Natural killer cell (primary cell): ENCODE measurements around the gene RBFOX2. TPM values are rescaled to one million over a fixed set of nuclear protein-coding genes. Genes with fewer than 3 reads are reported as not detected.

Source experiments
- ATAC-seq, 3 donors: fragments of 150-1000 bp in 2 of 3; fragments of 200-7000 bp in 1 of 3; cut with Tn5 transposase; 1 replicate in 1 of 3; 2 replicates in 2 of 3; pipeline ENCODE4 v1.10.0; 2021; ENCODE audit warnings: mild to moderate bottlenecking in 2 of 3, moderate library complexity in 2 of 3
- DNase-seq, 2 donors: peaks; one replicate each; pipeline versions ENCODE4 v3.0.0 to v3.0.0-alpha.2; 2013 to 2021; ENCODE audit warnings: mixed read lengths in 1 of 2
- H3K27ac ChIP-seq: one replicate; pipeline ENCODE4 v1.5.1; 2013; ENCODE audit warnings: mild to moderate bottlenecking, low read length
- H3K27me3 ChIP-seq: one replicate; pipeline ENCODE4 v1.6.1; 2013; ENCODE audit warnings: low read length; ENCODE audit not compliant: control insufficient read depth, insufficient read depth
- H3K36me3 ChIP-seq: one replicate; pipeline ENCODE4 v1.6.1; 2013; ENCODE audit warnings: low read length; ENCODE audit not compliant: control insufficient read depth, insufficient read depth
- H3K4me1 ChIP-seq: one replicate; pipeline ENCODE4 v1.6.1; 2013; ENCODE audit warnings: low read length; ENCODE audit not compliant: control insufficient read depth, insufficient read depth
- H3K4me3 ChIP-seq: one replicate; pipeline ENCODE4 v1.5.1; 2013; ENCODE audit warnings: low read length
- H3K9me3 ChIP-seq: one replicate; pipeline ENCODE4 v1.6.1; 2013; ENCODE audit warnings: low read length; ENCODE audit not compliant: control insufficient read depth, insufficient read depth
- H3K27ac Mint-ChIP-seq, 2 donors: one replicate each; pipeline ENCODE4 v1.8.0; 2022; ENCODE audit warnings: mild to moderate bottlenecking in 2 of 2, mixed read lengths in 2 of 2, moderate library complexity in 1 of 2
- H3K27me3 Mint-ChIP-seq, 2 donors: one replicate each; pipeline ENCODE4 v1.8.0; 2022; ENCODE audit warnings: low read depth in 2 of 2, mixed read lengths in 2 of 2
- H3K36me3 Mint-ChIP-seq: one replicate; pipeline ENCODE4 v1.8.0; 2022; ENCODE audit warnings: mixed read lengths
- H3K4me1 Mint-ChIP-seq, 2 donors: one replicate each; pipeline ENCODE4 v1.8.0; 2022; ENCODE audit warnings: mixed read lengths in 2 of 2
- H3K4me3 Mint-ChIP-seq: one replicate; pipeline ENCODE4 v1.8.0; 2022; ENCODE audit warnings: mild to moderate bottlenecking, moderate library complexity, mixed read lengths
- H3K9me3 Mint-ChIP-seq, 2 donors: one replicate each; pipeline ENCODE4 v1.8.0; 2022; ENCODE audit warnings: mixed read lengths in 2 of 2
- CTCF ChIP-seq: fragments of 200-600 bp; IDR thresholded peaks from one replicate; pipeline ENCODE4 v1.8.0; 2022; ENCODE audit warnings: antibody characterized with exemption
- WGBS: methylation state at CpG from one replicate; pipeline ENCODE4 v1.1.7; 2013; ENCODE audit warnings: missing lambda C conversion rate; ENCODE audit not compliant: insufficient coverage; 5-methylcytosine and 5-hydroxymethylcytosine counted together
- intact Hi-C: fragments of 100-400 bp; cut with micrococcal nuclease; formaldehyde crosslinking; loops from one replicate; pipeline ENCODE4 v1.14.2; 2022
- total RNA-seq, 4 donors: library from RNA; stranded (reverse); fragments of 120-200 nt in 1 of 4; gene quantifications; one replicate each; pipeline versions ENCODE4 v1.2.3 to v1.2.4, GENCODE V29; 2013 to 2022

Gene RBFOX2
- total RNA-seq, 3 donors from 2014 or later (not counting 1 experiment from before 2014, with no cell fraction given) = 1.0 to 4.7 (median 3.0) TPM

GRCh38 chr22:35742342-35743100, 286.1 kb downstream of the RBFOX2 start:
- H3K9me3 Mint-ChIP-seq = no peaks in the 10 kb centered on the region
- Histone ChIP-seq H3K4me1 (no peaks in the 10 kb centered on the region), H3K36me3 (no peaks in the 10 kb centered on the region), H3K27ac (no peak overlapping the region), H3K27me3 (no peaks in the 10 kb centered on the region), H3K9me3 (no peaks in the 10 kb centered on the region), H3K4me3 (no peak overlapping the region)
- DNase-seq (no peak), ATAC-seq (no peak)
- no peak for TF ChIP-seq CTCF
- H3K36me3 Mint-ChIP-seq = no peaks in the 10 kb centered on the region
- no peak overlapping the region for H3K4me3 Mint-ChIP-seq
- 95% methylated on average over 8 of the region's 9 CpGs for WGBS
- intact Hi-C loops = no loop called here
- H3K4me1 Mint-ChIP-seq = no peaks in the 10 kb centered on the region
- H3K27ac Mint-ChIP-seq = no peak overlapping the region
- H3K27me3 Mint-ChIP-seq = no peaks in the 10 kb centered on the region

- intact Hi-C loops = no loop called here
- Histone ChIP-seq H3K27me3 (no peaks in the 10 kb centered on the region), H3K4me3 (no peak overlapping the region), H3K4me1 (no peaks in the 10 kb centered on the region), H3K36me3 (no peaks in the 10 kb centered on the region), H3K27ac (no peak overlapping the region), H3K9me3 (no peaks in the 10 kb centered on the region)
- H3K36me3 Mint-ChIP-seq = no peaks in the 10 kb centered on the region
- ATAC-seq = no peak
- DNase-seq = no peak
- no peak for TF ChIP-seq CTCF
- 83% methylated on average over 1 of the region's 1 CpG for WGBS
- no peaks in the 10 kb centered on the region for H3K27me3 Mint-ChIP-seq
- H3K4me1 Mint-ChIP-seq = no peaks in the 10 kb centered on the region
- H3K9me3 Mint-ChIP-seq = no peaks in the 10 kb centered on the region
- H3K4me3 Mint-ChIP-seq = no peak overlapping the region
- no peak overlapping the region for H3K27ac Mint-ChIP-seq
Observed at GRCh38 chr22:35740616-35741015, 288.0 kb downstream of the RBFOX2 start.

- intact Hi-C loops = no loop called here
- Histone ChIP-seq H3K27ac (no peak overlapping the region), H3K36me3 (no peaks in the 10 kb centered on the region), H3K4me1 (no peaks in the 10 kb centered on the region), H3K4me3 (no peak overlapping the region), H3K9me3 (no peaks in the 10 kb centered on the region), H3K27me3 (no peaks in the 10 kb centered on the region)
- no peaks in the 10 kb centered on the region for H3K36me3 Mint-ChIP-seq
- no peak for ATAC-seq
- H3K4me3 Mint-ChIP-seq = no peak overlapping the region
- TF ChIP-seq CTCF = no peak
- H3K4me1 Mint-ChIP-seq = no peaks in the 10 kb centered on the region
- DNase-seq = no peak
- H3K27me3 Mint-ChIP-seq = no peaks in the 10 kb centered on the region
- H3K27ac Mint-ChIP-seq = no peak overlapping the region
- 96% methylated on average over 3 of the region's 3 CpGs for WGBS
- H3K9me3 Mint-ChIP-seq = no peaks in the 10 kb centered on the region
Observed at GRCh38 chr22:35739931-35740380, 288.7 kb downstream of the RBFOX2 start.
